ENCODE measurements around the gene PLA2G4A. TPM values are rescaled to one million over a fixed set of nuclear protein-coding genes. Genes with fewer than 3 reads are reported as not detected.

Gene PLA2G4A
- polyA plus RNA-seq, 1 of the 3 experiments (the other 2 are of a cell fraction), result 0.26 TPM

GRCh38 chr1:187013582-187014200, 184.9 kb downstream of the PLA2G4A start:
- H3K4me2 ChIP-seq, result no peak overlapping the region
- H3K9me2 ChIP-seq, result no peaks in the 10 kb centered on the region

More at GRCh38 chr1:187013582-187014200, 184.9 kb downstream of the PLA2G4A start:
- DNase-seq, result no peak
- H4K20me1 ChIP-seq (ENCODE audit: insufficient read depth), result no peaks in the 10 kb centered on the region
- H3K27me3 ChIP-seq (ENCODE audit: insufficient read depth), result no peaks in the 10 kb centered on the region
- ChIA-PET CTCF (interaction anchor here (0.6 kb wide), 1 partner anchor 223 kb away, joined by 3 read pairs; no protein-coding TSS in a partner anchor), POLR2A (no interaction called here)
- no peak overlapping the region for H3K4me3 ChIP-seq (ENCODE audit: low read depth in 2 of 2, low read length in 1 of 2)
- no peak overlapping the region for H3K9ac ChIP-seq
- no peaks in the 10 kb centered on the region for H3K4me1 ChIP-seq (ENCODE audit: control insufficient read depth in 1 of 2, insufficient read depth in 2 of 2, low read depth in 1 of 2, low read length in 1 of 2)
- no peaks in the 10 kb centered on the region for H3F3A ChIP-seq (replicated peaks; ENCODE audit: insufficient read depth)
- H2AFZ ChIP-seq (ENCODE audit: low read depth), result no peak overlapping the region
- H3K79me2 ChIP-seq (ENCODE audit: insufficient read depth), result no peaks in the 10 kb centered on the region
- WGBS (ENCODE audit: low lambda C conversion rate), result 85% methylated on average over 5 of the region's 5 CpGs
- 0 out of 2 replicates have a peak, but pooled peaks cover 3% of the 10 kb centered on the region for H3K9me3 ChIP-seq
- H3K27ac ChIP-seq (ENCODE audit: low read depth in 2 of 2, low read length in 1 of 2), result no peak overlapping the region
- TF ChIP-seq USF2 (IDR thresholded peaks at IDR 0.05; ENCODE audit: borderline replicate concordance, low read depth, low read length), result no peak
- TF ChIP-seq GATA2 (CRISPR knock-in tag; IDR thresholded peaks at IDR 0.05), result no peak
- TF ChIP-seq MAX (IDR thresholded peaks at IDR 0.05; ENCODE audit: low read depth), result no peak
- no peak for TF ChIP-seq YY1 (IDR thresholded peaks at IDR 0.05; ENCODE audit: low read depth)
- no peak for TF ChIP-seq RAD21 (IDR thresholded peaks at IDR 0.05; ENCODE audit: low read length)
- no peak for TF ChIP-seq ZBTB33 (IDR thresholded peaks at IDR 0.05; ENCODE audit: borderline replicate concordance, low read depth)
- TF ChIP-seq CTCF (IDR thresholded peaks at IDR 0.05), result no peak
- no peak for TF ChIP-seq RCOR1 (IDR thresholded peaks at IDR 0.05; ENCODE audit: low read length)
- TF ChIP-seq ELF1 (IDR thresholded peaks at IDR 0.05), result no peak
- no peak for TF ChIP-seq SMC3 (IDR thresholded peaks at IDR 0.05; ENCODE audit: low read depth, low read length)
- no peak for TF ChIP-seq FOXM1 (IDR thresholded peaks at IDR 0.05; ENCODE audit: low read depth)
- no peaks in the 10 kb centered on the region for H3K36me3 ChIP-seq (replicated peaks in 1 of 2; ENCODE audit: control insufficient read depth in 1 of 2, insufficient read depth in 2 of 2, low read length in 1 of 2)
